ENCODE data around the gene PLEKHA6.

- TF ChIP-seq RARB (CRISPR knock-in tag; IDR thresholded peaks at IDR 0.05) = no peak
- TF ChIP-seq ARNTL (CRISPR knock-in tag; IDR thresholded peaks at IDR 0.05; ENCODE audit: borderline replicate concordance, low read depth) = no peak
- no peak for TF ChIP-seq TOX (CRISPR knock-in tag; IDR thresholded peaks at IDR 0.05; ENCODE audit: borderline replicate concordance)
Measured at GRCh38 chr1:204319027-204319426, 40.7 kb downstream of the PLEKHA6 start.
